K562 (cell line): ENCODE results near the gene TTBK1. TPM values are rescaled to one million over a fixed set of nuclear protein-coding genes. Genes with fewer than 3 reads are reported as not detected.

Experiments used
- AFF4 ChIP-seq: sonication (generic); formaldehyde crosslinking; IDR thresholded peaks from 2 replicates; pipeline ENCODE4 v1.8.0; 2023; ENCODE audit warnings: mild to moderate bottlenecking, missing genetic modification reagents
- BRCA1 ChIP-seq, 2 experiments: fragments of 450-650 bp in 1 of 2; sonication (generic) in 1 of 2; formaldehyde crosslinking in 1 of 2; IDR thresholded peaks; 2 replicates each; pipeline versions ENCODE4 v1.5.0 to v1.6.1; 2017 to 2020; ENCODE audit warnings: mild to moderate bottlenecking in 1 of 2, missing genetic modification reagents in 1 of 2
- FUS ChIP-seq: fragments of 200-400 bp; formaldehyde crosslinking; optimal IDR thresholded peaks from 2 replicates; pipeline ENCODE3; 2017; ENCODE audit warnings: low read depth, low read length
- KDM1A ChIP-seq, 2 experiments: fragments of 450-650 bp; IDR thresholded peaks; 2 replicates each; pipeline ENCODE4 v1.6.1; 2016; ENCODE audit warnings: mild to moderate bottlenecking in 2 of 2
- KLF10 ChIP-seq: fragments of 250-450 bp; sonication (Bioruptor Pico); IDR thresholded peaks from 2 replicates; pipeline ENCODE4 v1.6.1; 2021; ENCODE audit warnings: matching md5 sums
- MTA3 ChIP-seq: fragments of 450-650 bp; formaldehyde crosslinking; IDR thresholded peaks from 2 replicates; pipeline ENCODE4 v1.6.1; 2017; ENCODE audit warnings: mild to moderate bottlenecking, borderline replicate concordance
- RAD21 ChIP-seq, 2 experiments: fragments of 250-450 bp in 1 of 2; fragments of 450-650 bp in 1 of 2; sonication (Bioruptor Pico) in 1 of 2; formaldehyde crosslinking in 1 of 2; IDR thresholded peaks in 1 of 2; conservative IDR thresholded peaks in 1 of 2; 2 replicates each; pipeline versions ENCODE4 v1.4.0 to v1.8.0; 2020 to 2022; ENCODE audit warnings: mild to moderate bottlenecking in 2 of 2, moderate library complexity in 1 of 2
- RBM39 ChIP-seq: fragments of 200-400 bp; formaldehyde crosslinking; optimal IDR thresholded peaks from 2 replicates; pipeline ENCODE3; 2018; ENCODE audit warnings: low read depth, low read length
- SMARCA4 ChIP-seq: fragments of 450-650 bp; IDR thresholded peaks from 2 replicates; pipeline ENCODE4 v1.6.1; 2016
- SP1 ChIP-seq: sonication (generic); formaldehyde crosslinking; IDR thresholded peaks from 2 replicates; pipeline ENCODE4 v1.8.1; 2022; ENCODE audit warnings: mild to moderate bottlenecking, missing genetic modification reagents
- ZBTB17 ChIP-seq: fragments of 450-650 bp; formaldehyde crosslinking; IDR thresholded peaks from 2 replicates; pipeline ENCODE4 v1.4.0; 2020; ENCODE audit warnings: mild to moderate bottlenecking
- ZBTB26 ChIP-seq: fragments of 450-650 bp; formaldehyde crosslinking; IDR thresholded peaks from 2 replicates; pipeline ENCODE4 v1.4.0; 2022; ENCODE audit warnings: missing genetic modification characterization
- ZBTB8A ChIP-seq: fragments of 450-650 bp; IDR thresholded peaks from 2 replicates; pipeline ENCODE4 v1.6.1; 2018; ENCODE audit warnings: mild to moderate bottlenecking, moderate library complexity; ENCODE audit not compliant: partially characterized antibody
- ZFP91 ChIP-seq: sonication (generic); formaldehyde crosslinking; IDR thresholded peaks from 2 replicates; pipeline ENCODE4 v1.8.0; 2022; ENCODE audit warnings: mild to moderate bottlenecking, missing genetic modification reagents
- ZNF224 ChIP-seq: sonication (generic); formaldehyde crosslinking; IDR thresholded peaks from 2 replicates; pipeline ENCODE4 v1.8.0; 2022; ENCODE audit warnings: mild to moderate bottlenecking, missing genetic modification reagents
- polyA plus RNA-seq, 8 experiments: library from polyadenylated mRNA; depleted of rRNA in 4 of 8; stranded (reverse) in 5 of 8; unstranded in 3 of 8; fragments of >200 nt; fragmentation: Nextera tagmentation in 2 of 8; fragmentation: Illumina TruSeq in 1 of 8; extraction: Ambion mirVana in 2 of 8; extraction: Trizol in 1 of 8; gene quantifications; 2 replicates each; pipeline versions ENCODE4 v1.2.1 to v1.2.3, GENCODE V29; 2011 to 2014; ENCODE audit warnings: inconsistent platforms in 1 of 8, missing spikeins in 1 of 8
- total RNA-seq, 7 experiments: library from RNA; depleted of rRNA in 6 of 7; stranded (reverse); fragments of >200 nt in 6 of 7; fragmentation: Illumina TruSeq in 2 of 7; extraction: Trizol in 2 of 7; gene quantifications; 2 replicates each; pipeline versions ENCODE4 v1.2.1 to v1.2.3, GENCODE V29; 2011 to 2021; ENCODE audit warnings: low replicate concordance in 1 of 7
- TF ChIP-seq, protein P1 (sequence below): fragments of 450-650 bp; IDR thresholded peaks from 2 replicates; pipeline ENCODE4 v1.6.1; 2018; ENCODE audit not compliant: partially characterized antibody

Gene TTBK1
- total and polyA plus RNA-seq, 9 of the 15 experiments (the other 6 are each of a cell fraction or from before 2014, with no cell fraction given) = not detected

DNA sequence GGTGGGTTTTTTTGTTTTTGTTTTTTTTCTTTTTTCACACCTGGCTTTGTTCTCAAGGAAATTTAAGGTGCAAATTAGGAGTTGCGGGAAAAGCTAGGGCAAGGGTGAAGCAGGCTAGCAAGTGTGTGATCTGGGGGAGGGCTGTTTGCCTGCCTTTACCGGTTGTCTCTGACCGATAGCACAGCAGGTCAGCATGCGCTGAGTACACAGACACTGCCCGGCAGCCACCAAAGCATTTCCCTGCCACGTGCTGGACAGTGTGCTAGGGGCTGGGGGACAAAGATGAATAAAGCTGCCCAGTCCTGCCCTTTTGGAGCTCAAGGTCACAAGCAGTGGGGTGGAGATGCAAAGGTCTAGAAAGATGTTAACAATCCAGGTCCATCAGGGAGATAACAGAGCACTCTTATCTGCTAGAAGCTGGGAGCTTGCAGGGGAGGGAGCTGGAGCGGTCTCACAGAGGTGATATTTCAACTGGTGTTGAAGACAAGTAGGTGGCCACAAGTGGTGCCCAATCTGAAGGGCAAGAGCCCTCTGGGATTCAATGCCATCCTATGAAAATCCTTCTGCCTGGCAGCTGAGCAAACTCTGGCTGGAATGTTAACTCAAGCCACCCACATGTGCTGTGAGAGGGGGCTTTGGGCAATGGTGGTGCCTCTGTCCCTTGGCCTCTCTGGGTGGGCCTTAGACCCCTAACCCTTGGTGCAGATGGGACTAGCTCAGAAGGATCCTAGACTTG lies 24.5 kb downstream of the TTBK1 start (continued):
- TF ChIP-seq, protein P1, sequence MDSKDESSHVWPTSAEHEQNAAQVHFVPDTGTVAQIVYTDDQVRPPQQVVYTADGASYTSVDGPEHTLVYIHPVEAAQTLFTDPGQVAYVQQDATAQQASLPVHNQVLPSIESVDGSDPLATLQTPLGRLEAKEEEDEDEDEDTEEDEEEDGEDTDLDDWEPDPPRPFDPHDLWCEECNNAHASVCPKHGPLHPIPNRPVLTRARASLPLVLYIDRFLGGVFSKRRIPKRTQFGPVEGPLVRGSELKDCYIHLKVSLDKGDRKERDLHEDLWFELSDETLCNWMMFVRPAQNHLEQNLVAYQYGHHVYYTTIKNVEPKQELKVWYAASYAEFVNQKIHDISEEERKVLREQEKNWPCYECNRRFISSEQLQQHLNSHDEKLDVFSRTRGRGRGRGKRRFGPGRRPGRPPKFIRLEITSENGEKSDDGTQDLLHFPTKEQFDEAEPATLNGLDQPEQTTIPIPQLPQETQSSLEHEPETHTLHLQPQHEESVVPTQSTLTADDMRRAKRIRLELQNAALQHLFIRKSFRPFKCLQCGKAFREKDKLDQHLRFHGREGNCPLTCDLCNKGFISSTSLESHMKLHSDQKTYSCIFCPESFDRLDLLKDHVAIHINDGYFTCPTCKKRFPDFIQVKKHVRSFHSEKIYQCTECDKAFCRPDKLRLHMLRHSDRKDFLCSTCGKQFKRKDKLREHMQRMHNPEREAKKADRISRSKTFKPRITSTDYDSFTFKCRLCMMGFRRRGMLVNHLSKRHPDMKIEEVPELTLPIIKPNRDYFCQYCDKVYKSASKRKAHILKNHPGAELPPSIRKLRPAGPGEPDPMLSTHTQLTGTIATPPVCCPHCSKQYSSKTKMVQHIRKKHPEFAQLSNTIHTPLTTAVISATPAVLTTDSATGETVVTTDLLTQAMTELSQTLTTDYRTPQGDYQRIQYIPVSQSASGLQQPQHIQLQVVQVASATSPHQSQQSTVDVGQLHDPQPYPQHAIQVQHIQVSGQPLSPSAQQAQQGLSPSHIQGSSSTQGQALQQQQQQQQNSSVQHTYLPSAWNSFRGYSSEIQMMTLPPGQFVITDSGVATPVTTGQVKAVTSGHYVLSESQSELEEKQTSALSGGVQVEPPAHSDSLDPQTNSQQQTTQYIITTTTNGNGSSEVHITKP = no peak
- TF ChIP-seq ZBTB26 (no peak), KLF10 (CRISPR knock-in tag) (no peak), ZNF224 (CRISPR knock-in tag) (no peak), BRCA1 (IDR thresholded peaks at IDR 0.05) (no peak), BRCA1 (CRISPR knock-in tag; IDR thresholded peaks at IDR 0.05) (no peak), AFF4 (no peak), KDM1A (IDR thresholded peaks at IDR 0.05) (peak; percentile 45 to 66; a peak in 2 of 4 replicates), ZBTB17 (no peak), ZFP91 (CRISPR knock-in tag) (no peak), MTA3 (peak; percentile 66; the same call in 1 of the 2 replicates), SP1 (CRISPR knock-in tag) (no peak), SMARCA4 (peak; percentile 80), RAD21 (CRISPR knock-in tag; conservative IDR thresholded peaks at IDR 0.05 in 1 of 2, IDR thresholded peaks at IDR 0.05 in 1 of 2) (no peak; a peak in 1 of 4 replicates), ZBTB8A (no peak), FUS (no peak), RBM39 (no peak)
